PC-3 (cell line): Measurements from ENCODE around the gene ACAT2. TPM values are rescaled to one million over a fixed set of nuclear protein-coding genes. Genes with fewer than 3 reads are reported as not detected.
A peak's percentile ranks its signal among the peaks of the same experiment; 100 is the strongest.

Experiments
- ATAC-seq: fragments of 200-7000 bp; cut with Tn5 transposase; 2 replicates; pipeline ENCODE4 v1.9.1; 2020; ENCODE audit warnings: mild to moderate bottlenecking, moderate library complexity
- BruUV-seq: library from RNA; stranded (reverse); fragments of 400-500 nt; replicated peaks from 2 replicates; lab custom pipeline; 2021; lab: Mats Ljungman, UMichigan
- CTCF ChIA-PET: fragments of 300-600 bp; sonication (Branson Sonifier 250); formaldehyde crosslinking; loops from one replicate; lab custom pipeline; 2022; ENCODE audit warnings: antibody characterized with exemption; lab: Charles Lee
- POLR2A ChIA-PET: fragments of 300-600 bp; sonication (Branson Sonifier 250); formaldehyde crosslinking; loops from one replicate; lab custom pipeline; 2022; ENCODE audit warnings: antibody characterized with exemption; ENCODE audit not compliant: unreplicated experiment; lab: Charles Lee
- DNase-seq: peaks from one replicate; pipeline ENCODE4 v3.0.0-alpha.2; 2015
- H2AFZ ChIP-seq: fragments of 300-600 bp; sonication (generic); 2 replicates; pipeline ENCODE4 v1.6.0; 2016; ENCODE audit warnings: antibody characterized with exemption, low read length
- H3F3A ChIP-seq: fragments of 300-600 bp; sonication (generic); one replicate; pipeline ENCODE4 v1.6.0; 2017; ENCODE audit warnings: antibody characterized with exemption, low read length, control low read depth, mild to moderate bottlenecking; ENCODE audit not compliant: unreplicated experiment
- H3K27ac ChIP-seq: fragments of 300-600 bp; sonication (generic); 2 replicates; pipeline ENCODE4 v1.5.1; 2016; ENCODE audit warnings: mild to moderate bottlenecking, low read length
- H3K27me3 ChIP-seq: fragments of 300-600 bp; sonication (generic); 2 replicates; pipeline ENCODE4 v1.6.1; 2016; ENCODE audit warnings: low read length, mixed read lengths
- H3K36me3 ChIP-seq: fragments of 300-600 bp; sonication (generic); 2 replicates; pipeline ENCODE4 v1.6.1; 2016; ENCODE audit warnings: low read depth, mixed run types, low read length, mixed read lengths
- H3K4me1 ChIP-seq: fragments of 300-600 bp; sonication (generic); 2 replicates; pipeline ENCODE4 v1.5.1; 2016; ENCODE audit warnings: low read length; ENCODE audit not compliant: insufficient read depth
- H3K4me2 ChIP-seq: fragments of 300-600 bp; sonication (generic); 2 replicates; pipeline ENCODE4 v1.6.0; 2016; ENCODE audit warnings: low read length
- H3K4me3 ChIP-seq: fragments of 300-600 bp; sonication (generic); 2 replicates; pipeline ENCODE4 v1.5.1; 2016; ENCODE audit warnings: mild to moderate bottlenecking, low read length, mixed read lengths
- H3K79me2 ChIP-seq: fragments of 300-600 bp; sonication (generic); 2 replicates; pipeline ENCODE4 v1.6.1; 2017; ENCODE audit warnings: low read length, mixed read lengths
- H3K9ac ChIP-seq: fragments of 300-600 bp; sonication (generic); 2 replicates; pipeline ENCODE4 v1.6.0; 2016; ENCODE audit warnings: mild to moderate bottlenecking, low read length
- H3K9me2 ChIP-seq: fragments of 300-600 bp; sonication (generic); replicated peaks from 2 replicates; pipeline ENCODE4 v1.6.1; 2016; ENCODE audit warnings: mixed run types, low read length, mixed read lengths
- H3K9me3 ChIP-seq: fragments of 300-600 bp; sonication (generic); 2 replicates; pipeline ENCODE4 v1.6.1; 2016; ENCODE audit warnings: low read length, mixed read lengths
- H4K20me1 ChIP-seq: fragments of 300-600 bp; sonication (generic); 2 replicates; pipeline ENCODE4 v1.6.1; 2016; ENCODE audit warnings: low read length, mixed read lengths
- EZH2 ChIP-seq: fragments of 300-600 bp; sonication (generic); IDR thresholded peaks from one replicate; pipeline ENCODE4 v1.6.1; 2017; ENCODE audit warnings: antibody characterized with exemption, mild to moderate bottlenecking, low read length; ENCODE audit not compliant: unreplicated experiment
- EZH2phosphoT487 ChIP-seq: fragments of 300-600 bp; sonication (generic); IDR thresholded peaks from 2 replicates; pipeline ENCODE4 v1.6.1; 2018; ENCODE audit warnings: mild to moderate bottlenecking, antibody characterized with exemption, low read length, borderline replicate concordance
- intact Hi-C: fragments of 100-400 bp; cut with micrococcal nuclease; formaldehyde crosslinking; loops from 2 replicates; pipeline ENCODE4 v1.9.0; 2023
- total RNA-seq: library from RNA; depleted of rRNA; stranded (reverse); fragments of >200 nt; gene quantifications from 2 replicates; pipeline ENCODE4 v1.2.3, GENCODE V29; 2014
- TF ChIP-seq, protein P1 (sequence below): fragments of 300-600 bp; sonication (generic); conservative IDR thresholded peaks from 2 replicates; pipeline ENCODE4 v1.5.1; 2017; ENCODE audit warnings: antibody characterized with exemption, low read depth, mild to moderate bottlenecking, low read length

Gene ACAT2
- total RNA-seq, 1 experiment from 2014 or later = 36.0 TPM

DNA sequence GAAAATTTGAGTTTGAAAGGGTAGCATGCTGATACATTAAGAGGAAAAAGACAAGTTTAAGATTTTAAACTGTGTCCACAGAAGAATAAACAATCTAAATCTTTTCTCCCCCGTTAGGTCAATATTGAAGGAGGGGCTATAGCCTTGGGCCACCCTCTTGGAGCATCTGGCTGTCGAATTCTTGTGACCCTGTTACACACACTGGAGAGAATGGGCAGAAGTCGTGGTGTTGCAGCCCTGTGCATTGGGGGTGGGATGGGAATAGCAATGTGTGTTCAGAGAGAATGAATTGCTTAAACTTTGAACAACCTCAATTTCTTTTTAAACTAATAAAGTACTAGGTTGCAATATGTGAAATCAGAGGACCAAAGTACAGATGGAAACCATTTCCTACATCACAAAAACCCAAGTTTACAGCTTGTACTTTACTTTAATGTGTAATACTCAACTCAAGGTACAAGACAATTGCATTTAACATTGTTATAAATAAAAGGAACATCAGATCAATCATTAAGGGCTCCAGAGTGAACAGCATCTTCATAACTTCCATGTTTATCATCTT, 16.8 kb downstream of the ACAT2 start:
- Histone ChIP-seq H3K9me2 (no peaks in the 10 kb centered on the region), H3K79me2 (peaks cover 11% of the 10 kb centered on the region; the same call in 1 of the 2 replicates), H3K27ac (no peak overlapping the region), H3K4me1 (no peaks in the 10 kb centered on the region), H3K36me3 (peaks cover 53% of the 10 kb centered on the region), H3K9me3 (no peaks in the 10 kb centered on the region), H3F3A (no peaks in the 10 kb centered on the region), H3K4me3 (no peak overlapping the region), H3K4me2 (no peak overlapping the region), H2AFZ (no peak overlapping the region), H3K9ac (no peak overlapping the region), H3K27me3 (no peaks in the 10 kb centered on the region), H4K20me1 (peaks cover 12% of the 10 kb centered on the region)
- ChIA-PET CTCF (no interaction called here), POLR2A (no interaction called here)
- ATAC-seq (no peak), DNase-seq (no peak)
- TSS peak; percentile 30 for BruUV-seq
- TF ChIP-seq EZH2 (no peak), EZH2phosphoT487 (no peak)
- TF ChIP-seq, protein P1, sequence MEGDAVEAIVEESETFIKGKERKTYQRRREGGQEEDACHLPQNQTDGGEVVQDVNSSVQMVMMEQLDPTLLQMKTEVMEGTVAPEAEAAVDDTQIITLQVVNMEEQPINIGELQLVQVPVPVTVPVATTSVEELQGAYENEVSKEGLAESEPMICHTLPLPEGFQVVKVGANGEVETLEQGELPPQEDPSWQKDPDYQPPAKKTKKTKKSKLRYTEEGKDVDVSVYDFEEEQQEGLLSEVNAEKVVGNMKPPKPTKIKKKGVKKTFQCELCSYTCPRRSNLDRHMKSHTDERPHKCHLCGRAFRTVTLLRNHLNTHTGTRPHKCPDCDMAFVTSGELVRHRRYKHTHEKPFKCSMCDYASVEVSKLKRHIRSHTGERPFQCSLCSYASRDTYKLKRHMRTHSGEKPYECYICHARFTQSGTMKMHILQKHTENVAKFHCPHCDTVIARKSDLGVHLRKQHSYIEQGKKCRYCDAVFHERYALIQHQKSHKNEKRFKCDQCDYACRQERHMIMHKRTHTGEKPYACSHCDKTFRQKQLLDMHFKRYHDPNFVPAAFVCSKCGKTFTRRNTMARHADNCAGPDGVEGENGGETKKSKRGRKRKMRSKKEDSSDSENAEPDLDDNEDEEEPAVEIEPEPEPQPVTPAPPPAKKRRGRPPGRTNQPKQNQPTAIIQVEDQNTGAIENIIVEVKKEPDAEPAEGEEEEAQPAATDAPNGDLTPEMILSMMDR = no peak
- intact Hi-C loops = no loop called here

DNA sequence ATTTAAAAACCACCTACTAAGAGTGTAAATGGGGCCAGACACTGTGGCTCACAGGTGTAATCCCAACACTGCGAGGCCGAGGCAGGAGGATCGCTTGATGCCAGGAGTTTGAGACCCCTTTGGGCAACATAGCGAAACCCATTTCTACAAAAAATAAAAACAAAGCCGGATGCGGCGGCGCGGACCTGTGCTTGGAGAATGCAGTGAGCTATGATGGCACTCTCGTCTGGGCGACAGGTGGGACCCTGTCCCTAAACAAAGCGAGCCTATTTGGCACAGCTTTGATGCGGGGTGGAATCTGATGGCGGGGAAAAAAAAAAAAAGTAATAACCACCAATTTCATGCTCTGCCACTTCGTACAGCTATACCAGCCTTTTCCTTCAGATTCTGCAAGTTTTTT, 26.4 kb downstream of the ACAT2 start:
- peak overlapping the region; percentile 97 for H3K9ac ChIP-seq
- no peaks in the 10 kb centered on the region for H3K9me3 ChIP-seq
- no peaks in the 10 kb centered on the region for H3F3A ChIP-seq
- H3K4me1 ChIP-seq = peaks cover 30% of the 10 kb centered on the region; the same call in 1 of the 2 replicates
- no peak for DNase-seq
- ChIA-PET CTCF (no interaction called here), POLR2A (no interaction called here)
- no peak overlapping the region for H3K27ac ChIP-seq
- H3K9me2 ChIP-seq = no peaks in the 10 kb centered on the region
- peaks cover 54% of the 10 kb centered on the region for H3K36me3 ChIP-seq
- intact Hi-C loops = loop anchor here (2.0 kb wide), 2 partner anchors 61 to 97 kb away; partner anchors contain the start of gene WTAP
- H3K4me3 ChIP-seq = peak overlapping the region; percentile 98
- BruUV-seq = no TSS peak
- H4K20me1 ChIP-seq = peaks cover 38% of the 10 kb centered on the region
- ATAC-seq = no peak
- H3K27me3 ChIP-seq = no peaks in the 10 kb centered on the region
- peak overlapping the region; percentile 98 for H3K4me2 ChIP-seq
- TF ChIP-seq EZH2 (no peak), EZH2phosphoT487 (no peak)
- TF ChIP-seq, protein P1 = no peak
- H2AFZ ChIP-seq = no peak overlapping the region
- peaks cover 89% of the 10 kb centered on the region for H3K79me2 ChIP-seq
